Urinary bladder (tissue), 4 donors: Measurements from ENCODE around the gene TBXAS1. TPM values are rescaled to one million over a fixed set of nuclear protein-coding genes. Genes with fewer than 3 reads are reported as not detected.

Experiments
- DNase-seq: peaks from one replicate; pipeline ENCODE4 v3.0.0-alpha.2; 2015; ENCODE audit errors: extremely low spot score
- H3K27ac ChIP-seq: one replicate; pipeline ENCODE4 v1.5.1; 2013; ENCODE audit warnings: low read depth, mild to moderate bottlenecking, moderate library complexity
- H3K36me3 ChIP-seq: one replicate; pipeline ENCODE4 v1.6.1; 2013; ENCODE audit warnings: mild to moderate bottlenecking, moderate library complexity; ENCODE audit not compliant: insufficient read depth
- H3K4me1 ChIP-seq: one replicate; pipeline ENCODE4 v1.6.1; 2013; ENCODE audit warnings: mild to moderate bottlenecking, moderate library complexity; ENCODE audit not compliant: insufficient read depth
- H3K4me3 ChIP-seq: one replicate; pipeline ENCODE4 v1.5.1; 2013; ENCODE audit warnings: low read depth, low read length
- WGBS: extraction: QIAGEN DNeasy Blood & Tissue Kit; methylation state at CpG from one replicate; pipeline ENCODE4 v1.1.7; 2013; 5-methylcytosine and 5-hydroxymethylcytosine counted together
- polyA plus RNA-seq: library from polyadenylated mRNA; stranded (reverse); fragments of 200-250 nt; gene quantifications from one replicate; pipeline ENCODE4 v1.2.3, GENCODE V29; 2013
- total RNA-seq: library from RNA; depleted of rRNA; stranded (reverse); fragments of >200 nt; gene quantifications from one replicate; pipeline ENCODE4 v1.2.3, GENCODE V29; 2014
- donor health status: healthy with polysubstance abuse.
- donor health status: healthy.

TBXAS1 gene
- total and polyA plus RNA-seq, 2 donors: 8.6 to 12.2 TPM

DNA sequence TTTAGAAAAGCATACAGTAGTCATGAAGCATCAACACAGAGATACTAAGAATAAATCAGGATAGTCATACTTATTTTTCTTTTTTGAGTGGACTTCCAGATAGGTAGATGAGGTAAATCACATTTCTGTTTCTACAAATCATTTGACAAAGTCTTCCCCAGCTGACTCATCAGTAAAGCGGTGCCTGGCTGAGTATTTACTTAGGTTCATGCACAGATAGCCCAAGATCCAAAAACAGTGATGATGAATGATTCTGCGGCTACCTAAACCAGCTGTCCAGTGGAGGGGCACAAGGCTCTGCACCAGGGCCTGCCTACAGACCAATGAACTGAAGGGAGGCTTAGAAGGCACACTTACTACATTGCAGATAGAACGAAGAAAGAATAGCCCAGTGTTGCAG is 120.6 kb downstream of the TBXAS1 start:
- no peak for DNase-seq
- no peaks in the 10 kb centered on the region for H3K36me3 ChIP-seq
- no peak overlapping the region for H3K4me3 ChIP-seq
- WGBS: 97% methylated on average over 3 of the region's 3 CpGs
- no peaks in the 10 kb centered on the region for H3K4me1 ChIP-seq
- H3K27ac ChIP-seq: no peak overlapping the region

- DNase-seq: no peak
- Histone ChIP-seq H3K4me3 (no peak overlapping the region), H3K27ac (no peak overlapping the region), H3K36me3 (no peaks in the 10 kb centered on the region), H3K4me1 (no peaks in the 10 kb centered on the region)
- WGBS: 81% methylated on average over 10 of the region's 10 CpGs
These were observed 121.9 kb downstream of the TBXAS1 start for GRCh38 chr7:139950881-139951525.

GRCh38 chr7:139953229-139953628 is 124.2 kb downstream of the TBXAS1 start:
- no peak for DNase-seq
- no peaks in the 10 kb centered on the region for H3K4me1 ChIP-seq
- no peak overlapping the region for H3K27ac ChIP-seq
- no peak overlapping the region for H3K4me3 ChIP-seq
- 80% methylated on average over 7 of the region's 7 CpGs for WGBS
- no peaks in the 10 kb centered on the region for H3K36me3 ChIP-seq

GRCh38 chr7:139955109-139955820 is 126.2 kb downstream of the TBXAS1 start:
- DNase-seq: no peak
- Histone ChIP-seq H3K27ac (no peak overlapping the region), H3K4me3 (no peak overlapping the region), H3K36me3 (no peaks in the 10 kb centered on the region), H3K4me1 (no peaks in the 10 kb centered on the region)
- WGBS: 89% methylated on average over 17 of the region's 17 CpGs

- Histone ChIP-seq H3K4me3 (no peak overlapping the region), H3K27ac (no peak overlapping the region), H3K36me3 (no peaks in the 10 kb centered on the region), H3K4me1 (no peaks in the 10 kb centered on the region)
- DNase-seq: no peak
- WGBS: 87% methylated on average over 14 of the region's 14 CpGs
These were observed 129.7 kb downstream of the TBXAS1 start for GRCh38 chr7:139958599-139959284.

DNA sequence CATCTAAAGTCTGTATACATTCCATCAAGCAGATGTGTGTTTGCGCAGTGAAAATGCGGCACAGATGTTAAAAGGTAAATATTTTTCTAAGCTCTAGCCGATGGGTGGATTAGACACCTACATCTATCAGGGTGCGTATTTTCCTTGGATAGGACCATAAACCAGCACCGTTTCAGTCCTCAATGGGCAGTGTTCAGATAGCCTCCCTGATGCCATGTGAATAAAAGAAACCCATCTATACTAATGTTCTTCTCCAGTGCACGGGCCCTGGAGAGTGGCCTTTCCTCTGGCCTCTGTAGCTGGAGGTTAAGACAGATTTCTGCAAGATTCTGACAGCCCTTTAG is 130.2 kb downstream of the TBXAS1 start:
- Histone ChIP-seq H3K36me3 (no peaks in the 10 kb centered on the region), H3K4me3 (no peak overlapping the region), H3K27ac (peak overlapping the region; percentile 18), H3K4me1 (no peaks in the 10 kb centered on the region)
- no peak for DNase-seq
- 54% methylated on average over 6 of the region's 6 CpGs for WGBS

GRCh38 chr7:139959718-139960117 is 130.7 kb downstream of the TBXAS1 start:
- no peaks in the 10 kb centered on the region for H3K36me3 ChIP-seq
- H3K27ac ChIP-seq: no peak overlapping the region
- DNase-seq: no peak
- WGBS: 90% methylated on average over 5 of the region's 5 CpGs
- H3K4me3 ChIP-seq: no peak overlapping the region
- H3K4me1 ChIP-seq: no peaks in the 10 kb centered on the region

- Histone ChIP-seq H3K36me3 (no peaks in the 10 kb centered on the region), H3K27ac (no peak overlapping the region), H3K4me1 (no peaks in the 10 kb centered on the region), H3K4me3 (no peak overlapping the region)
- WGBS: 86% methylated on average over 6 of the region's 6 CpGs
- no peak for DNase-seq
These were observed 131.1 kb downstream of the TBXAS1 start for GRCh38 chr7:139960157-139960556.

DNA sequence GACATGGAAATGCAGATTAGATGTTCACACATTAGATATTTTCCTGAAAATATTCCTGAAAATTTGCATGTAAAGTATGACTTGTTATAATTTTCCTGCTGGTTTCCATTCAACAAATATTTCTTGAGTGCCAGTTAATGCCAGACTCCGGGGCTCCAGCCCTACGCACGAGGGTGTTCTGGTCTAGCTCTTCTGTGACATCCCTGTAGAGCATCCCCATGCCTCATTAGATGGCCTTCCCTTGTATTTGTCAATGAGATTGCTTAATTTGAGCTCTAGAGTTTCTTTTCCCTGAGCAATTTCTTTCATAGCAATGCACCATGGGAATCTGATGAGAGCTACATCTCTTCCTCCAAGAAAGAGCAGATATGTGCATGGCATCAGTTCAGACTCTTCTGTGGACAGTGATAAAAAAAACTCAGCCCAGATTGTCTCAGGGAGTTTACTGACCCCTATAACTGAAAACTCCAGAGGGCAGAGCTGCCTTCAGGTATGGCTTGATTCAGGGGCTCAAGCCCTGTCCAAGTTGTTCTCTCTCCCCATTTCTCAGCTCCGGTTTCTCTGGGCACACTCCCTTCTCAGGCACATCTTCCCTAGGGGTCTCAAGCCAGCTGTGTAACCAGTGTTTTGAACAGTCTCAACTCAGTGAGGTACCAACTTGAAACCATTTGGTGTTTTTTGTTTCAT is 137.0 kb downstream of the TBXAS1 start:
- H3K4me3 ChIP-seq: no peak overlapping the region
- no peaks in the 10 kb centered on the region for H3K36me3 ChIP-seq
- no peaks in the 10 kb centered on the region for H3K4me1 ChIP-seq
- no peak overlapping the region for H3K27ac ChIP-seq
- WGBS: 86% methylated on average over 4 of the region's 4 CpGs
- no peak for DNase-seq

GRCh38 chr7:139966949-139967348 is 137.9 kb downstream of the TBXAS1 start:
- Histone ChIP-seq H3K27ac (no peak overlapping the region), H3K4me3 (no peak overlapping the region), H3K4me1 (no peaks in the 10 kb centered on the region), H3K36me3 (no peaks in the 10 kb centered on the region)
- WGBS: 94% methylated on average over 5 of the region's 5 CpGs
- no peak for DNase-seq

DNA sequence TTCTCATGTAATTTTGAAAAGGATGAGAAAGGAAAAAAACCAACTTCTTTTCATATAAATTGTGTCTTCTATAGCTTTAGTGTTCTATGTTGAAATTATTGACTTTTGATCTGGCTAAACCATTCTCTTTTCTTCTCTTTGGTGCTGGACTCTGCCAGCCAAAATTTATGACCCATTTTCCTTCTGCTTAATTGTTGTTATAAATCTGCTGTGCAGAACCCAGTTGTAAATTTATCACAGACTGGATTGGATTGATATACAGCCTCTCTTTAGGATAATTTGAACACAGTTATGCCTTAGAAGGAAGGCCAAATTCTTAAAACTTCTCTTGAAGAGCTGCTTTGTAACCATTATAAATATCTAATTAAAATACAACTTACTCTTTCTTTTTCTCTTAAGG is 139.9 kb downstream of the TBXAS1 start:
- DNase-seq: no peak
- no peak overlapping the region for H3K27ac ChIP-seq
- H3K4me1 ChIP-seq: no peaks in the 10 kb centered on the region
- H3K36me3 ChIP-seq: no peaks in the 10 kb centered on the region
- no peak overlapping the region for H3K4me3 ChIP-seq

DNA sequence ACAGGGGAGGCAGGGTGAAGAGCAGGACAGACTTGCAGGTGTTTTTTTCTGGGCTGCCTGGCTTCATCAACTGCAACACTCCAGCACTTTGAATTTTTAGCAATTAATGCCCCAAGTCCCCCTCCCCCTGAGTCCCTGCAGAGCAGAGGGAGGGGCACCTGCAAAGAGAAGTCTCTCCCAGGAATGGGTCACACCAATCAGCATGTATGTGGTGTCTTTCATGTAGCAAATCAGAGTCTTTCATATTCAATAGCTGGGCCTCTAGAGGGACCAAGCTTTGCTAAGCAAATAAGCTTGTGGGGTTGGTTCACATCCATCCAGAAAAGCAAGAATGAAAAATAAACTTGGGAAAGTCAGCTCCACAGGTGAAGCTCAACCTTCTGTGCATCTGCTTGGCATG is 143.0 kb downstream of the TBXAS1 start:
- Histone ChIP-seq H3K27ac (no peak overlapping the region), H3K4me1 (no peaks in the 10 kb centered on the region), H3K36me3 (no peaks in the 10 kb centered on the region), H3K4me3 (no peak overlapping the region)
- DNase-seq: no peak

DNA sequence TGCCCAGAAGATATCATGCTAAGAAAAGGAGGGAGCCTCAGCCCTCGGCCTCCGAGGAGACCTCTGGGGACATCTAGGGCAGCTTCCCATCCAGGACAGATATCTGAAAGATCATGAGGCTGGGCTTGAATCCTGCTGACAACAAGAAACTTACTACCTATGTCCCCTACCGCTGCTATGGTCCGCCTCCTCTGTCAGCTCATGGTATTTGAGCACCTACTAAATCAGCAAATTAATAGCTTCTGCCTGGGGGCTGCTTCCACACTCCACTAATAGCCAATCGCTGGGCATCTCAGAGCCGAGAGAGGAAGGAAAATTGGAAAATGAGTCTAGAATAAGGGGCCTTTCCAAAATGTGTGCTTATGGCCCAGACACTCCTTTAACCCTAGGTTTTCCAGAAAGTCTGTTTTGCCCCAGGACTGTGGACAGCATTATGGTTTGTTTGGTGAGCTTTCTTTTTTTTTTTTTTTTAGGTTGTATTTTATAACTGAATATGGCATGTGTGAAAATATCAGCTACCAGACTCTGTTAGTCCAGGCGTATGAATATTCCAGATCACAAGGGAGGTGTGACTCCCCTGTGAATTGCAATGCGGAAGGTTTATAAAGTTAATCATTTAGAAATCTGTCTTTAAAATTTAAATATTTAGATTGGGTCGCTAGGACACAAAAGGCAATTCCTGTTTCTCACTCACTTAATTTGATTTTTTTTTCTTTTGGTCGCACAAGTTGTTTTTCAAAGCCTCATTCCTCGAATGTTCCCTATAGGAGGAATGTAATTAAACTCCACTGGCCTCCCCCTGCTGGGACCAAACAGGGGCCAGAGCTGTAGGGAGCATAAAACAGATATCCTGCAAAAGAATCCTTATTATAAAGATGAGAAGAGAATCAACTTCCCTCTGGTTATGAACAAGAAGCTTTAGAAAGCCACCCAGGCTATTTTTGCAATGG is 144.3 kb downstream of the TBXAS1 start:
- no peaks in the 10 kb centered on the region for H3K4me1 ChIP-seq
- H3K36me3 ChIP-seq: no peaks in the 10 kb centered on the region
- 71% methylated on average over 11 of the region's 11 CpGs for WGBS
- no peak for DNase-seq
- H3K27ac ChIP-seq: no peak overlapping the region
- H3K4me3 ChIP-seq: no peak overlapping the region
